Gastroesophageal sphincter (tissue), 4 donors: Measurements from ENCODE around the gene EIF4EBP3. TPM values are rescaled to one million over a fixed set of nuclear protein-coding genes. Genes with fewer than 3 reads are reported as not detected.

Source experiments
- ATAC-seq: fragments of 150-250 bp; one replicate; pipeline ENCODE4 v1.9.1; 2016; ENCODE audit warnings: mild to moderate bottlenecking, moderate library complexity
- H3K27ac ChIP-seq, 4 donors: fragments of 200-600 bp; sonication (generic) in 3 of 4; 1 replicate in 3 of 4; 2 replicates in 1 of 4; pipeline ENCODE4 v1.5.1; 2016 to 2019
- H3K27me3 ChIP-seq: fragments of 200-600 bp; sonication (generic); one replicate; pipeline ENCODE4 v1.5.1; 2019
- H3K36me3 ChIP-seq, 2 donors: fragments of 200-600 bp; sonication (generic); one replicate each; pipeline ENCODE4 v1.5.1; 2019; ENCODE audit warnings: control low read depth in 1 of 2
- H3K4me1 ChIP-seq, 3 donors: fragments of 200-600 bp; sonication (generic); 1 replicate in 2 of 3; 2 replicates in 1 of 3; pipeline ENCODE4 v1.5.1; 2016 to 2019; ENCODE audit warnings: control low read depth in 2 of 3
- H3K4me3 ChIP-seq, 2 donors: fragments of 200-600 bp; sonication (generic); one replicate each; pipeline ENCODE4 v1.5.1; 2019; ENCODE audit warnings: mild to moderate bottlenecking in 1 of 2, moderate library complexity in 1 of 2
- H3K9me3 ChIP-seq, 3 donors: fragments of 200-600 bp; sonication (generic); one replicate each; pipeline ENCODE4 v1.5.1; 2017 to 2019; ENCODE audit warnings: control low read depth in 2 of 3
- CTCF ChIP-seq, 4 experiments: fragments of 200-600 bp in 2 of 4; fragments of 450-650 bp in 2 of 4; sonication (generic) in 1 of 4; IDR thresholded peaks; one replicate each; pipeline ENCODE4 v1.5.1; 2017 to 2019; ENCODE audit warnings: antibody characterized with exemption in 4 of 4, mild to moderate bottlenecking in 2 of 4, moderate library complexity in 2 of 4
- EP300 ChIP-seq: sonication (generic); formaldehyde crosslinking; IDR thresholded peaks from one replicate; pipeline ENCODE4 v1.6.1; 2017; ENCODE audit warnings: antibody characterized with exemption, mild to moderate bottlenecking
- POLR2A ChIP-seq, 2 donors: fragments of 450-650 bp; IDR thresholded peaks; one replicate each; pipeline ENCODE4 v1.6.1; 2017; ENCODE audit warnings: antibody characterized with exemption in 2 of 2, mild to moderate bottlenecking in 2 of 2, moderate library complexity in 1 of 2
- POLR2AphosphoS5 ChIP-seq: sonication (generic); formaldehyde crosslinking; IDR thresholded peaks from one replicate; pipeline ENCODE4 v1.6.1; 2017; ENCODE audit warnings: antibody characterized with exemption
- WGBS, 2 donors: methylation state at CpG; one replicate each; pipeline ENCODE4 v1.1.5; 2018; ENCODE audit warnings: low coverage in 1 of 2; 5-methylcytosine and 5-hydroxymethylcytosine counted together
- total RNA-seq, 4 donors: library from RNA; depleted of rRNA; stranded (reverse); fragments of >200 nt; gene quantifications; one replicate each; pipeline ENCODE4 v1.1.0, GENCODE V29; 2016

The EIF4EBP3 gene
- total RNA-seq, 4 donors from 2014 or later = 1.8 to 21.5 (median 11.2) TPM

GRCh38 chr5:140567136-140567818, 19.8 kb downstream of the EIF4EBP3 start:
- Histone ChIP-seq H3K27me3 (no peaks in the 10 kb centered on the region), H3K4me1 (peaks cover 0 to 83% (median 37%) of the 10 kb centered on the region in 3 donors), H3K9me3 (no peaks in the 10 kb centered on the region), H3K27ac (no peak overlapping the region), H3K4me3 (no peak overlapping the region), H3K36me3 (peaks cover 0 to 50% of the 10 kb centered on the region in 2 donors)
- no peak for ATAC-seq
- TF ChIP-seq POLR2AphosphoS5 (no peak), EP300 (no peak), CTCF (IDR thresholded peaks at IDR 0.05) (no peak), POLR2A (IDR thresholded peaks at IDR 0.05) (no peak)
- WGBS, 2 donors = no CpG with 5 or more reads among the region's 22 CpGs

- no peak for ATAC-seq
- H3K4me3 ChIP-seq = no peak overlapping the region
- peaks cover 0 to 77% (median 35%) of the 10 kb centered on the region in 3 donors for H3K4me1 ChIP-seq
- WGBS, 2 donors = no CpG with 5 or more reads among the region's 13 CpGs
- H3K9me3 ChIP-seq = no peaks in the 10 kb centered on the region
- H3K27me3 ChIP-seq = no peaks in the 10 kb centered on the region
- TF ChIP-seq POLR2AphosphoS5 = no peak
- peaks cover 0 to 49% of the 10 kb centered on the region in 2 donors for H3K36me3 ChIP-seq
- no peak overlapping the region for H3K27ac ChIP-seq
Measured at GRCh38 chr5:140567871-140568270, 20.4 kb downstream of the EIF4EBP3 start.

- WGBS, 2 donors = no CpG with 5 or more reads among the region's 2 CpGs
- peak overlapping the region in 3 of 4 donors; percentile 52 to 64 (median 60) for H3K27ac ChIP-seq
- peaks cover 0 to 49% of the 10 kb centered on the region in 2 donors for H3K36me3 ChIP-seq
- ATAC-seq = no peak
- H3K27me3 ChIP-seq = no peaks in the 10 kb centered on the region
- no peaks in the 10 kb centered on the region for H3K9me3 ChIP-seq
- TF ChIP-seq CTCF (IDR thresholded peaks at IDR 0.05) = no peak
- no peak for TF ChIP-seq POLR2AphosphoS5
- no peak overlapping the region for H3K4me3 ChIP-seq
- peaks cover 0 to 70% (median 28%) of the 10 kb centered on the region in 3 donors for H3K4me1 ChIP-seq
Measured at GRCh38 chr5:140568443-140569063, 21.1 kb downstream of the EIF4EBP3 start.

GRCh38 chr5:140569197-140569596, 21.7 kb downstream of the EIF4EBP3 start:
- peaks cover 0 to 65% (median 27%) of the 10 kb centered on the region in 3 donors for H3K4me1 ChIP-seq
- peak overlapping the region in 3 of 4 donors; percentile 52 to 64 (median 60) for H3K27ac ChIP-seq
- WGBS, 2 donors = 64 to 68% methylated on average over 4 of the region's 4 CpGs
- ATAC-seq = no peak
- no peak overlapping the region for H3K4me3 ChIP-seq
- no peaks in the 10 kb centered on the region for H3K9me3 ChIP-seq
- TF ChIP-seq POLR2AphosphoS5 = no peak
- no peaks in the 10 kb centered on the region for H3K27me3 ChIP-seq
- peaks cover 0 to 49% of the 10 kb centered on the region in 2 donors for H3K36me3 ChIP-seq

GRCh38 chr5:140570058-140570457, 22.6 kb downstream of the EIF4EBP3 start:
- H3K27ac ChIP-seq = peak overlapping the region in 3 of 4 donors; percentile 52 to 64 (median 60)
- no peak for TF ChIP-seq POLR2A (IDR thresholded peaks at IDR 0.05)
- no peak for TF ChIP-seq POLR2AphosphoS5
- no peak for TF ChIP-seq CTCF (IDR thresholded peaks at IDR 0.05)
- no peak for TF ChIP-seq EP300
- peaks cover 0 to 64% (median 27%) of the 10 kb centered on the region in 3 donors for H3K4me1 ChIP-seq
- H3K36me3 ChIP-seq = peaks cover 0 to 49% of the 10 kb centered on the region in 2 donors
- no peaks in the 10 kb centered on the region for H3K9me3 ChIP-seq
- ATAC-seq = no peak
- 92 to 100% methylated on average over 1 to 2 of the region's 4 CpGs for WGBS, 2 donors
- no peaks in the 10 kb centered on the region for H3K27me3 ChIP-seq
- no peak overlapping the region for H3K4me3 ChIP-seq

- TF ChIP-seq POLR2AphosphoS5 (no peak), EP300 (no peak), POLR2A (IDR thresholded peaks at IDR 0.05) (no peak), CTCF (IDR thresholded peaks at IDR 0.05) (no peak)
- Histone ChIP-seq H3K4me1 (peaks cover 0 to 60% (median 24%) of the 10 kb centered on the region in 3 donors), H3K4me3 (no peak overlapping the region), H3K27ac (peak overlapping the region in 3 of 4 donors; percentile 52 to 64 (median 60)), H3K27me3 (no peaks in the 10 kb centered on the region), H3K9me3 (no peaks in the 10 kb centered on the region), H3K36me3 (peaks cover 0 to 49% of the 10 kb centered on the region in 2 donors)
- 100% methylated on average over 1 of the region's 1 CpG for WGBS, 2 donors
- no peak for ATAC-seq
Measured at GRCh38 chr5:140570488-140570887, 23.0 kb downstream of the EIF4EBP3 start.
